DOHH2 (cell line): Measurements from ENCODE around the gene ANKRD6.

Source experiments
- EZH2phosphoT487 ChIP-seq: fragments of 200-600 bp; sonication (generic); IDR thresholded peaks from 2 replicates; pipeline ENCODE4 v1.6.1; 2017; ENCODE audit warnings: borderline replicate concordance, mild to moderate bottlenecking, antibody characterized with exemption, low read length, moderate library complexity, mixed read lengths
- TF ChIP-seq, protein P1 (sequence below): fragments of 200-600 bp; sonication (generic); IDR thresholded peaks from one replicate; pipeline ENCODE4 v1.5.1; 2014; ENCODE audit warnings: antibody characterized with exemption, mild to moderate bottlenecking, low read depth, low read length; ENCODE audit not compliant: poor library complexity, severe bottlenecking

DNA sequence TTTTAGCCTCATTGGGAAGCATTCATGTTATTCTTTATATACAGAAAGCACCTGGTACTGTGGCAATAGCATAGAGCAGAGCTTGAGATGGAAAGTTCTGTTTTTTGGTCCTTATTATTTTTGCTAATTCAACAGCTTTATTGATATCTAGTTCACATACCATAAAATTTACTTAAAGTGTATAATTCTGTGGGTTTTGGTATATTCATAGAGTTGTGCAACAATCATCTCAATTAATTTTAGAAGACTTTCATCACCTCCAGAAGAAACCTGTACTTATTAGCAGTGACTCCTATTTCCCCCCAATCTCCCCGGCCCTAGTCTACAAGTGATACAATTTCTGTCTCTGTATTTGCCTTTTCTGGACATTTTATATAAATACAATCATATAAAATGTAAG is 77.4 kb downstream of the ANKRD6 start:
- TF ChIP-seq, protein P1, sequence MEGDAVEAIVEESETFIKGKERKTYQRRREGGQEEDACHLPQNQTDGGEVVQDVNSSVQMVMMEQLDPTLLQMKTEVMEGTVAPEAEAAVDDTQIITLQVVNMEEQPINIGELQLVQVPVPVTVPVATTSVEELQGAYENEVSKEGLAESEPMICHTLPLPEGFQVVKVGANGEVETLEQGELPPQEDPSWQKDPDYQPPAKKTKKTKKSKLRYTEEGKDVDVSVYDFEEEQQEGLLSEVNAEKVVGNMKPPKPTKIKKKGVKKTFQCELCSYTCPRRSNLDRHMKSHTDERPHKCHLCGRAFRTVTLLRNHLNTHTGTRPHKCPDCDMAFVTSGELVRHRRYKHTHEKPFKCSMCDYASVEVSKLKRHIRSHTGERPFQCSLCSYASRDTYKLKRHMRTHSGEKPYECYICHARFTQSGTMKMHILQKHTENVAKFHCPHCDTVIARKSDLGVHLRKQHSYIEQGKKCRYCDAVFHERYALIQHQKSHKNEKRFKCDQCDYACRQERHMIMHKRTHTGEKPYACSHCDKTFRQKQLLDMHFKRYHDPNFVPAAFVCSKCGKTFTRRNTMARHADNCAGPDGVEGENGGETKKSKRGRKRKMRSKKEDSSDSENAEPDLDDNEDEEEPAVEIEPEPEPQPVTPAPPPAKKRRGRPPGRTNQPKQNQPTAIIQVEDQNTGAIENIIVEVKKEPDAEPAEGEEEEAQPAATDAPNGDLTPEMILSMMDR: no peak
- no peak for TF ChIP-seq EZH2phosphoT487
